ENCODE data around the gene FGF14. TPM values are rescaled to one million over a fixed set of nuclear protein-coding genes. Genes with fewer than 3 reads are reported as not detected.

Gene FGF14
- total RNA-seq, 1 donor from 2014 or later, result 4.6 TPM

- H3K36me3 Mint-ChIP-seq (ENCODE audit: insufficient read depth), result no peaks in the 10 kb centered on the region
- peaks cover 30% of the 10 kb centered on the region for H3K9me3 Mint-ChIP-seq (ENCODE audit: low read depth)
- H3K4me3 Mint-ChIP-seq (ENCODE audit: low read depth), result no peak overlapping the region
- DNase-seq (ENCODE audit: low spot score, unreplicated experiment), result no peak
- no peak overlapping the region for H3K27ac Mint-ChIP-seq
- TF ChIP-seq CTCF (IDR thresholded peaks at IDR 0.05; ENCODE audit: unreplicated experiment), result no peak
- H3K4me1 Mint-ChIP-seq (ENCODE audit: low read depth), result no peaks in the 10 kb centered on the region
- H3K27me3 Mint-ChIP-seq, result no peaks in the 10 kb centered on the region
Observed at GRCh38 chr13:102055090-102055779, 346.6 kb downstream of the FGF14 start.

- no peak for TF ChIP-seq CTCF (IDR thresholded peaks at IDR 0.05; ENCODE audit: unreplicated experiment)
- Mint-ChIP-seq H3K27me3 (no peaks in the 10 kb centered on the region), H3K9me3 (ENCODE audit: low read depth) (peaks cover 30% of the 10 kb centered on the region), H3K36me3 (ENCODE audit: insufficient read depth) (no peaks in the 10 kb centered on the region), H3K4me3 (ENCODE audit: low read depth) (no peak overlapping the region), H3K27ac (no peak overlapping the region), H3K4me1 (ENCODE audit: low read depth) (peaks cover 4% of the 10 kb centered on the region)
- no peak for DNase-seq (ENCODE audit: low spot score, unreplicated experiment)
Observed at GRCh38 chr13:102049853-102050252, 352.0 kb downstream of the FGF14 start.

GRCh38 chr13:102045731-102046130 is 356.1 kb downstream of the FGF14 start:
- H3K27me3 Mint-ChIP-seq, result no peaks in the 10 kb centered on the region
- no peak for TF ChIP-seq CTCF (IDR thresholded peaks at IDR 0.05; ENCODE audit: unreplicated experiment)
- peaks cover 3% of the 10 kb centered on the region for H3K9me3 Mint-ChIP-seq (ENCODE audit: low read depth)
- no peak for DNase-seq (ENCODE audit: low spot score, unreplicated experiment)
- no peak overlapping the region for H3K27ac Mint-ChIP-seq
- peaks cover 8% of the 10 kb centered on the region for H3K4me1 Mint-ChIP-seq (ENCODE audit: low read depth)
- no peak overlapping the region for H3K4me3 Mint-ChIP-seq (ENCODE audit: low read depth)
- H3K36me3 Mint-ChIP-seq (ENCODE audit: insufficient read depth), result no peaks in the 10 kb centered on the region

- Mint-ChIP-seq H3K4me1 (ENCODE audit: low read depth) (peaks cover 10% of the 10 kb centered on the region), H3K36me3 (ENCODE audit: insufficient read depth) (no peaks in the 10 kb centered on the region), H3K9me3 (ENCODE audit: low read depth) (no peaks in the 10 kb centered on the region), H3K27me3 (peaks cover 3% of the 10 kb centered on the region), H3K27ac (no peak overlapping the region), H3K4me3 (ENCODE audit: low read depth) (no peak overlapping the region)
- TF ChIP-seq CTCF (IDR thresholded peaks at IDR 0.05; ENCODE audit: unreplicated experiment), result no peak
- DNase-seq (ENCODE audit: low spot score, unreplicated experiment), result no peak
Observed at GRCh38 chr13:102042746-102043145, 359.1 kb downstream of the FGF14 start.

GRCh38 chr13:102041544-102041943 is 360.3 kb downstream of the FGF14 start:
- no peak overlapping the region for H3K4me3 Mint-ChIP-seq (ENCODE audit: low read depth)
- DNase-seq (ENCODE audit: low spot score, unreplicated experiment), result no peak
- no peaks in the 10 kb centered on the region for H3K36me3 Mint-ChIP-seq (ENCODE audit: insufficient read depth)
- H3K9me3 Mint-ChIP-seq (ENCODE audit: low read depth), result no peaks in the 10 kb centered on the region
- H3K4me1 Mint-ChIP-seq (ENCODE audit: low read depth), result peaks cover 10% of the 10 kb centered on the region
- H3K27me3 Mint-ChIP-seq, result peaks cover 3% of the 10 kb centered on the region
- no peak for TF ChIP-seq CTCF (IDR thresholded peaks at IDR 0.05; ENCODE audit: unreplicated experiment)
- H3K27ac Mint-ChIP-seq, result no peak overlapping the region

Data from progenitor cell of endocrine pancreas (in vitro differentiated cells).